Lower lobe of right lung (tissue), 2 donors: ENCODE results near the gene ADCY3. TPM values are rescaled to one million over a fixed set of nuclear protein-coding genes. Genes with fewer than 3 reads are reported as not detected.

Experiments used
- ATAC-seq, 2 donors: fragments of 200-7000 bp; cut with Tn5 transposase; one replicate each; pipeline ENCODE4 v1.9.1; 2020 to 2022; ENCODE audit warnings: mild to moderate bottlenecking in 2 of 2, moderate library complexity in 2 of 2
- DNase-seq: peaks from one replicate; pipeline ENCODE4 v3.0.0-alpha.2; 2020
- H3K27ac ChIP-seq: fragments of 200-600 bp; one replicate; pipeline ENCODE4 v1.8.0; 2022
- H3K27me3 ChIP-seq: fragments of 200-600 bp; one replicate; pipeline ENCODE4 v1.8.0; 2022; ENCODE audit warnings: low read depth
- H3K36me3 ChIP-seq: fragments of 200-600 bp; one replicate; pipeline ENCODE4 v1.8.0; 2022; ENCODE audit warnings: mild to moderate bottlenecking
- H3K4me1 ChIP-seq: fragments of 200-600 bp; one replicate; pipeline ENCODE4 v1.8.0; 2022
- H3K4me3 ChIP-seq: fragments of 200-600 bp; one replicate; pipeline ENCODE4 v1.8.0; 2022; ENCODE audit warnings: mild to moderate bottlenecking
- H3K9me3 ChIP-seq: fragments of 200-600 bp; one replicate; pipeline ENCODE4 v1.8.0; 2022
- intact Hi-C: fragments of 100-400 bp; cut with DNase I; formaldehyde crosslinking; loops from one replicate; pipeline ENCODE4 v1.11.0; 2022
- long read RNA-seq: library from polyadenylated mRNA; unstranded; transcript quantifications from one replicate; pipeline ENCODE4 v2.0.0, GENCODE V29; 2021
- total RNA-seq: library from RNA; stranded (reverse); fragmentation: NEBNext Ultra II Directional; extraction: Animal tissue kit (Norgen Biotek cat#: 25700); gene quantifications from one replicate; pipeline ENCODE4 v1.2.1, GENCODE V29; 2021
- TF ChIP-seq, protein P1 (sequence below): fragments of 200-600 bp; IDR thresholded peaks from one replicate; pipeline ENCODE4 v1.8.0; 2022; ENCODE audit warnings: antibody characterized with exemption, mild to moderate bottlenecking
- donor health status: DM: no; HTN: yes; CAD: no; lungs with severe emphysema.

The ADCY3 gene
- 36.1 TPM for total RNA-seq
- long read RNA-seq, full-length matches to known transcripts, result 1 of 58 reads
- long read RNA-seq, partial matches to known transcripts, result 18 of 58 reads
- long read RNA-seq, other reads (novel, unspliced or antisense), result 39 of 58 reads

DNA sequence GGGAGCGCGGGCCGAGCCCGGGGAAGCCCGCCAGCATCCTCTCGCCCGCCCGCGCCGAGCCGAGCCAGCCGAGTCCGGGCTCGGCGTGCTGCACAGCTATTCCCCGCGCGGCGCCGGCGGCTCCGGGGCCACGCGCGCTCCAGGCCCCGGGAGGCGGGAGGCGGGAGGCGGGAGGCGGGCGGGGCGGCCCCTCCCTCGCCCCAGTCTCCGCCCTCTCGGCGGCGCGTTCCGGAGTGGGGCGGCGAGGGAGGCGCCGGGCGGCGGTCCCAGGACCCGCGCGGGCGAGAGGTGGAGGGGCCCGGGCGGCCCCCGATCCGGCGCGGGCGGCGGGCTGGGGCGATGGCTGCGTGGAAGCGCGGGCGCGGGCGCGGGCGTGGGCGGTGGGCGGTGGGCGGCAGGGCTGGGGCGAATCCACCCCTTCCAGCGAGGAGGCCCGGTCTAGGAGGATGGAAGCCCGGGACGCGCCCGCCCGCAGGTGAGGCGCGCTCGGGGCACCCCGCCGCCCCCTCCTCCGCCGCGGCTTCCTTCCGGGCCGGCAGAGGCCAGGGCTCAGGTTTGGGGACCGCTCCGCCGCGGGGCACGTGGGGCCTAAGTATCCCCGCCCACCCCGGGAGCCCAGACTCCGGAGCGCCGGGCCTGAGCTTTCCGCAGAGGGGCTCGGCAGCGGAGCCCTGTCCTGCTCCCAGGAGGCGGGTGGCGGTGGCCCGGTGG is at the start of gene ADCY3:
ADCY3 (minus strand) TSS at position 140 of the 711 bp plus-strand sequence. CDS start 1,250 bp downstream, outside the sequence.
- DNase-seq (peak; percentile 57), ATAC-seq (peak; percentile 69 to 72)
- intact Hi-C loops, result no loop called here
- H3K27ac ChIP-seq, result peak within 1 kb of the TSS; percentile 65
- H3K36me3 ChIP-seq, result no peaks in the 10 kb centered on the region
- TF ChIP-seq, protein P1, sequence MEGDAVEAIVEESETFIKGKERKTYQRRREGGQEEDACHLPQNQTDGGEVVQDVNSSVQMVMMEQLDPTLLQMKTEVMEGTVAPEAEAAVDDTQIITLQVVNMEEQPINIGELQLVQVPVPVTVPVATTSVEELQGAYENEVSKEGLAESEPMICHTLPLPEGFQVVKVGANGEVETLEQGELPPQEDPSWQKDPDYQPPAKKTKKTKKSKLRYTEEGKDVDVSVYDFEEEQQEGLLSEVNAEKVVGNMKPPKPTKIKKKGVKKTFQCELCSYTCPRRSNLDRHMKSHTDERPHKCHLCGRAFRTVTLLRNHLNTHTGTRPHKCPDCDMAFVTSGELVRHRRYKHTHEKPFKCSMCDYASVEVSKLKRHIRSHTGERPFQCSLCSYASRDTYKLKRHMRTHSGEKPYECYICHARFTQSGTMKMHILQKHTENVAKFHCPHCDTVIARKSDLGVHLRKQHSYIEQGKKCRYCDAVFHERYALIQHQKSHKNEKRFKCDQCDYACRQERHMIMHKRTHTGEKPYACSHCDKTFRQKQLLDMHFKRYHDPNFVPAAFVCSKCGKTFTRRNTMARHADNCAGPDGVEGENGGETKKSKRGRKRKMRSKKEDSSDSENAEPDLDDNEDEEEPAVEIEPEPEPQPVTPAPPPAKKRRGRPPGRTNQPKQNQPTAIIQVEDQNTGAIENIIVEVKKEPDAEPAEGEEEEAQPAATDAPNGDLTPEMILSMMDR, result no peak
- H3K4me1 ChIP-seq, result peaks cover 14% of the 10 kb centered on the region
- H3K9me3 ChIP-seq, result no peaks in the 10 kb centered on the region
- peak within 1 kb of the TSS; percentile 69 for H3K4me3 ChIP-seq
- no peaks in the 10 kb centered on the region for H3K27me3 ChIP-seq

DNA sequence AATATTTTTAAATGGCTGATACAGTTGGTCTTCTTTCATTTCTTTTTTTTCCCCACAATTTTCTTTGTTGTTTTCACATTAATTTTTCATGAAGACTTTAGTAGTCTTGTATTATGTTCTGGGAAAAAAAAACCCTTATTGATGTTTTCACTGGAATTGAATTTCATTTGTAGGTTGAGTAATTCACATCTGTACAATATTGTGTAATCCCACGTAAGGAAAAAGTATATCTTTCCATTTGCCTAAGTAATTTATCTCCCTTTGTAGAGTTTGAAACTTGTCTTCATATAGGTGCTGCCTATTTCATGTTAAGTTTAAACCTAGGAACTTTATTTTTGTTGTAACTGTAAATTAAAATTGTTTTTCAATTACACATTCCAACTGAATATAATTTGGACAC is 49.7 kb upstream of the ADCY3 start:
- TF ChIP-seq, protein P1, result no peak
- ATAC-seq (no peak), DNase-seq (no peak)
- Histone ChIP-seq H3K4me3 (no peak overlapping the region), H3K27ac (no peak overlapping the region), H3K27me3 (no peaks in the 10 kb centered on the region), H3K36me3 (peaks cover 22% of the 10 kb centered on the region), H3K9me3 (no peaks in the 10 kb centered on the region), H3K4me1 (peaks cover 12% of the 10 kb centered on the region)
- intact Hi-C loops, result no loop called here

DNA sequence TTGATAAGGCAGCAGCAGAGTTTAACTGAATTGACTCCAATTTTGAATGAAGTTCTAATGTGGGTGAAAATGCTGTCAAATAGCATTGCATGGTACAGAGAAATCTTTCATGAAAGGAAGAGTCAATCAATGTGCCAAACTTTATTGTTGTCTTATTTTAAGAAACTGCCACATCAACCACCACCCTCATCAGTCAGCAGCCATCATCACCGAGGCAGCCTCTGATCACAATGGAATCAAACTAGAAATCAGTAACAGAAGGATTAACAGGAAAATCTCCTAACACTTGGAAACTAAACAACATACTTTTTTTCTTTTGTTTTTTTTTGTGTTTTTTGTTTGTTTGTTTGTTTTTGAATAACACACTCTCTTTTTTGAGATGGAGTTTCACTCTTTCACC is 41.9 kb upstream of the ADCY3 start:
- intact Hi-C loops, result no loop called here
- TF ChIP-seq, protein P1, result no peak
- no peaks in the 10 kb centered on the region for H3K27me3 ChIP-seq
- no peak for ATAC-seq
- no peak overlapping the region for H3K4me3 ChIP-seq
- H3K36me3 ChIP-seq, result peaks cover 83% of the 10 kb centered on the region
- no peaks in the 10 kb centered on the region for H3K4me1 ChIP-seq
- H3K9me3 ChIP-seq, result no peaks in the 10 kb centered on the region
- DNase-seq, result no peak
- no peak overlapping the region for H3K27ac ChIP-seq

DNA sequence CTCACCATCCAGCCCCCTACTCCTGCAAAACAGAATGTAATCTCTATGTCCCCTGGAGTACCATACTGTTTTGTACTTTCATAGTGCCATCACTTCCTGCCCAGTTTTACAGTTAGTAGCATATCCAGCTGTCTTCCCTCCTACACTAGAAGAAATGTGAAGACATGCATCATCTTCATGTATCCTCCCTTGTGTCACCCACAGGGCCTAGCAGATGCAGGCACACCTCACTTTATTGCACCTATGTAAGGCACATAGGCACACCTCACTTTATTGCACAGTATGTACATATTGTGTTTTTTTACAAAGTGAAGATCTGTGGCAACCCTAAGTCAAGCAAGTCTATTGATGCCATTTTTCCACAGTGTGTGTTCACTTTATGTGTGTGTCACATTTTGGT is 39.7 kb upstream of the ADCY3 start:
- no peak for ATAC-seq
- H3K27ac ChIP-seq, result no peak overlapping the region
- intact Hi-C loops, result no loop called here
- no peak for DNase-seq
- no peak overlapping the region for H3K4me3 ChIP-seq
- no peaks in the 10 kb centered on the region for H3K27me3 ChIP-seq
- peaks cover 83% of the 10 kb centered on the region for H3K36me3 ChIP-seq
- no peaks in the 10 kb centered on the region for H3K4me1 ChIP-seq
- peaks cover 9% of the 10 kb centered on the region for H3K9me3 ChIP-seq
- TF ChIP-seq, protein P1, result no peak

DNA sequence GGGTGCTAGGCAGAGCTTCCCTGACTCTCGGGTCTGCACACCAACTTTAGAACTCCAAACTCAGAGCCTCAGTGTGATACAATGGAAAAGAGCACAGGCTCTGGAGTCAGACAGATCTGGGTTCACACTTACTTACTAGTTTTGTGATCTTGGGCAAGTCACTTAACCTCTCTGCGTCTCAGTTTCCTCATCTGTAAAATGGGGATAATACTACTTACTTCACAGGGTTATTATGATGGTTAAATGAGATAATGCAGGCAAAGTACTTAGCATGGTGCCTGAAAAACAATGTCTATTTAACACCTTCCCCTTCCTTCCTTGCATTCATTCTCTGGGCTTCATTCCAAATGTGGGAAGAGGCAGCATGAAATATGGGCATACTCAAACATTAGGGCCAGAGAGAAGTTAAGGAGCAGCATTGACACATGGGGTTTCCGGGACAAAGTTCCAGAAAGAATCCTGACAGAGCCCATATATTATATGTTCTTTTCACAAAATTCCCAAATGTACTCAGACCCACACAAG is 38.4 kb upstream of the ADCY3 start:
- Histone ChIP-seq H3K36me3 (peaks cover 78% of the 10 kb centered on the region), H3K27ac (no peak overlapping the region), H3K9me3 (peaks cover 11% of the 10 kb centered on the region), H3K4me3 (no peak overlapping the region), H3K27me3 (no peaks in the 10 kb centered on the region), H3K4me1 (no peaks in the 10 kb centered on the region)
- ATAC-seq, result no peak
- TF ChIP-seq, protein P1, result no peak
- intact Hi-C loops, result no loop called here
- DNase-seq, result no peak
